ENCODE measurements around the gene LRP1.

The LRP1 gene

GRCh38 chr12:57101892-57102695 lies 26.2 kb upstream of the LRP1 start:
- TF ChIP-seq CTCF (IDR thresholded peaks at IDR 0.05; ENCODE audit: borderline replicate concordance, insufficient read depth, low read depth, low read length) = no peak
- no peak overlapping the region for H3K4me3 ChIP-seq (ENCODE audit: low read depth, low read length)

GRCh38 chr12:57103856-57104255 lies 24.4 kb upstream of the LRP1 start:
- TF ChIP-seq CTCF (IDR thresholded peaks at IDR 0.05; ENCODE audit: borderline replicate concordance, insufficient read depth, low read depth, low read length) = no peak
- no peak overlapping the region for H3K4me3 ChIP-seq (ENCODE audit: low read depth, low read length)

GRCh38 chr12:57104292-57104910 lies 23.9 kb upstream of the LRP1 start:
- H3K4me3 ChIP-seq (ENCODE audit: low read depth, low read length) = no peak overlapping the region
- no peak for TF ChIP-seq CTCF (IDR thresholded peaks at IDR 0.05; ENCODE audit: borderline replicate concordance, insufficient read depth, low read depth, low read length)

- H3K4me3 ChIP-seq (ENCODE audit: low read depth, low read length) = no peak overlapping the region
- no peak for TF ChIP-seq CTCF (IDR thresholded peaks at IDR 0.05; ENCODE audit: borderline replicate concordance, insufficient read depth, low read depth, low read length)
These were observed 23.1 kb upstream of the LRP1 start for GRCh38 chr12:57105011-57105753.

GRCh38 chr12:57106021-57106708 lies 22.1 kb upstream of the LRP1 start:
- TF ChIP-seq CTCF (IDR thresholded peaks at IDR 0.05; ENCODE audit: borderline replicate concordance, insufficient read depth, low read depth, low read length) = no peak

GRCh38 chr12:57107456-57108155 lies 20.7 kb upstream of the LRP1 start:
- TF ChIP-seq CTCF (IDR thresholded peaks at IDR 0.05; ENCODE audit: borderline replicate concordance, insufficient read depth, low read depth, low read length) = no peak
- no peak overlapping the region for H3K4me3 ChIP-seq (ENCODE audit: low read depth, low read length)

More at GRCh38 chr12:57106021-57106708, 22.1 kb upstream of the LRP1 start:
- H3K4me3 ChIP-seq (ENCODE audit: low read depth, low read length) = no peak overlapping the region

Measured in GM12875 (cell line).